Calu3 (cell line): ENCODE data around the gene MYL3. TPM values are rescaled to one million over a fixed set of nuclear protein-coding genes. Genes with fewer than 3 reads are reported as not detected.

ENCODE experiments used
- BruUV-seq: library from RNA; stranded (reverse); fragments of 400-500 nt; replicated peaks from 2 replicates; lab custom pipeline; 2021; lab: Mats Ljungman, UMichigan
- CTCF ChIA-PET: fragments of 300-600 bp; sonication (Branson Sonifier 250); formaldehyde crosslinking; loops from one replicate; lab custom pipeline; 2022; ENCODE audit warnings: antibody characterized with exemption; lab: Charles Lee
- DNase-seq: peaks from one replicate; pipeline ENCODE4 v3.0.0; 2022
- H3K27ac Mint-ChIP-seq: one replicate; pipeline ENCODE4 v1.8.0; 2022; ENCODE audit warnings: mixed read lengths; ENCODE audit not compliant: unreplicated experiment
- H3K27me3 Mint-ChIP-seq: one replicate; pipeline ENCODE4 v1.8.0; 2022; ENCODE audit warnings: mixed read lengths; ENCODE audit not compliant: unreplicated experiment
- H3K36me3 Mint-ChIP-seq: one replicate; pipeline ENCODE4 v1.8.0; 2022; ENCODE audit warnings: mild to moderate bottlenecking, moderate library complexity, mixed read lengths; ENCODE audit not compliant: insufficient read depth, unreplicated experiment
- H3K4me1 Mint-ChIP-seq: one replicate; pipeline ENCODE4 v1.8.0; 2022; ENCODE audit warnings: mild to moderate bottlenecking, low read depth, mixed read lengths; ENCODE audit not compliant: unreplicated experiment
- H3K4me3 Mint-ChIP-seq: one replicate; pipeline ENCODE4 v1.8.0; 2022; ENCODE audit warnings: mild to moderate bottlenecking, low read depth, moderate library complexity, mixed read lengths; ENCODE audit not compliant: unreplicated experiment
- H3K9me3 Mint-ChIP-seq: one replicate; pipeline ENCODE4 v1.8.0; 2022; ENCODE audit warnings: low read depth, mixed read lengths; ENCODE audit not compliant: unreplicated experiment
- intact Hi-C: fragments of 100-400 bp; cut with micrococcal nuclease; formaldehyde crosslinking; loops from one replicate; pipeline ENCODE4 v1.10.0; 2022; ENCODE audit not compliant: unreplicated experiment
- total RNA-seq: library from RNA; stranded (reverse); gene quantifications from 2 replicates; pipeline ENCODE4 v1.2.3, GENCODE V29; 2022
- TF ChIP-seq, protein P1 (sequence below): fragments of 200-600 bp; IDR thresholded peaks from one replicate; pipeline ENCODE4 v1.8.0; 2022; ENCODE audit warnings: antibody characterized with exemption; ENCODE audit not compliant: unreplicated experiment

Gene MYL3
- total RNA-seq, 1 experiment from 2014 or later: not detected

DNA sequence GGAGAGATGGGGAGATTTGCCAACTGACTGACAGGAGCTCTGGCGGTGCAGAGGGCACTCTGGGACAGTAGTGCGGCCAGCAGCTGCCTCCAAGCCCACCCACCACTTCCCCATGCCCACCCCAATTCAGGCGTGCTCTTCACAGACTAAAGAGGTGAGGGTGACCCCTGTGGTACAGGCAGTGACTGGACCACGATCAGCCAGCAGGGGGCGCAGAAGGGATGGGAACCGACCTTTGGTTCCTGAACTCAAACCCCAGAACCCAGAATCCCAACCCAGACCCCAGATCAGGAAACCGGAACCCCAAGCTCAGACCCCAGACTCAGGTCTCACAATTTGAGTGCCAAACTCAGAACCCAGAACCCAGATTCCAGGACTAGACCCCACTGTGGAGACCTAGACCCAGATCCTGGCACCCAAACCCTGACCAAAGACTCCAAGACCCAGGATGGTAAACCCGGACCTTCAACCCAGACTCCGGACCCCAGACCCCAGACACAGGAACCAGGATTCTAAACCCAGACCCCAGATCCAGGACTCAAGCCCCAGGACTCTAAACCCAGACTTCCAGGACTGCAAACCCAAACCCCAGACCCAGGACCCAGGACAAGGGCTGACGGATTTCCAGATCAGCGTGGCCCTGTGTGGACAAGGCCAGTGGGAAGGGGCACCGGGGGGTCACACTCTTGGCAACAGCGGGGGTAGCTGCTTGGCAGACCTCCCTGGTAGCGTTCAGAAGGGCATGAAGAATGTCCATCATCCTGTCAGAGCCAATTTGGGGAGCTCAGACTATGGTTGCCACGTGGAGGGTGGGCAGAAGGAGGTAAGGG is 3.7 kb upstream of the MYL3 start:
- Mint-ChIP-seq H3K27me3 (peaks cover 54% of the 10 kb centered on the region), H3K4me3 (no peak overlapping the region), H3K36me3 (no peaks in the 10 kb centered on the region), H3K4me1 (no peaks in the 10 kb centered on the region), H3K27ac (no peak overlapping the region), H3K9me3 (no peaks in the 10 kb centered on the region)
- peak; percentile 83 for DNase-seq
- TF ChIP-seq, protein P1, sequence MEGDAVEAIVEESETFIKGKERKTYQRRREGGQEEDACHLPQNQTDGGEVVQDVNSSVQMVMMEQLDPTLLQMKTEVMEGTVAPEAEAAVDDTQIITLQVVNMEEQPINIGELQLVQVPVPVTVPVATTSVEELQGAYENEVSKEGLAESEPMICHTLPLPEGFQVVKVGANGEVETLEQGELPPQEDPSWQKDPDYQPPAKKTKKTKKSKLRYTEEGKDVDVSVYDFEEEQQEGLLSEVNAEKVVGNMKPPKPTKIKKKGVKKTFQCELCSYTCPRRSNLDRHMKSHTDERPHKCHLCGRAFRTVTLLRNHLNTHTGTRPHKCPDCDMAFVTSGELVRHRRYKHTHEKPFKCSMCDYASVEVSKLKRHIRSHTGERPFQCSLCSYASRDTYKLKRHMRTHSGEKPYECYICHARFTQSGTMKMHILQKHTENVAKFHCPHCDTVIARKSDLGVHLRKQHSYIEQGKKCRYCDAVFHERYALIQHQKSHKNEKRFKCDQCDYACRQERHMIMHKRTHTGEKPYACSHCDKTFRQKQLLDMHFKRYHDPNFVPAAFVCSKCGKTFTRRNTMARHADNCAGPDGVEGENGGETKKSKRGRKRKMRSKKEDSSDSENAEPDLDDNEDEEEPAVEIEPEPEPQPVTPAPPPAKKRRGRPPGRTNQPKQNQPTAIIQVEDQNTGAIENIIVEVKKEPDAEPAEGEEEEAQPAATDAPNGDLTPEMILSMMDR: peak; percentile 78
- no TSS peak for BruUV-seq
- intact Hi-C loops: loop anchor here (5.0 kb wide), 1 partner anchor 40 kb away; no protein-coding TSS in a partner anchor
- CTCF ChIA-PET: interaction anchor here (0.7 kb wide), 1 partner anchor 43 kb away, joined by 5 read pairs; no protein-coding TSS in a partner anchor

DNA sequence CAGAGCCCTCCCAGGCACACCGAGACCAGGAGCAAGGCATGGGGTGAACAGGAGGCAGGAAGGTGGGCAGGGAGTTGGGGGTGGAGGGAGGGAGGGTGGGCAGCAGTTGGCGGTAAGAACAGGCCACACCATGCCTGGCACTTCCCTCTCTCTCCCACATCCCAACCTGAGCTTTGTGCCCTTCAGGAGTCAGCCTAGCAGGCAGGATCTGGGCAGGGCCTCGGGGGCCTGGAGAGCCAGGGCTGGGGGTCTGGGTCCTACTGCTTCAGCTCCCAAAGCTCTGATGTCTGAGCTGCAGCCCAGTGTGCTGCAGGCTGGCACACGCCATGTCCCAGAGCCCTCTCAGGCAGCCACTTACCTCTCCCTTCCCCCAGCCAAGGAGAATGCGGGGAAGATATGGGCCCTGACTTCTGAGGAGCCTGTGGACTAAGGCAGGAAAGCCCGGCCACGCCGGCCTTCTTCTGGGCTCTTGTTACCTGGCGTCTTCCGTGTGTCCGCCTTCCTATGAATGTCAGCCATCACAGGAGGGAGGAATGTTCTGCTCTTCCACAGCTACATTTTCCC is 2.9 kb upstream of the MYL3 start:
- CTCF ChIA-PET: no interaction called here
- H3K4me1 Mint-ChIP-seq: no peaks in the 10 kb centered on the region
- H3K9me3 Mint-ChIP-seq: no peaks in the 10 kb centered on the region
- no peak overlapping the region for H3K27ac Mint-ChIP-seq
- TF ChIP-seq, protein P1: no peak
- BruUV-seq: no TSS peak
- DNase-seq: no peak
- intact Hi-C loops: loop anchor here (5.0 kb wide), 1 partner anchor 41 kb away; no protein-coding TSS in a partner anchor
- no peak overlapping the region for H3K4me3 Mint-ChIP-seq
- no peaks in the 10 kb centered on the region for H3K36me3 Mint-ChIP-seq
- H3K27me3 Mint-ChIP-seq: peaks cover 47% of the 10 kb centered on the region

DNA sequence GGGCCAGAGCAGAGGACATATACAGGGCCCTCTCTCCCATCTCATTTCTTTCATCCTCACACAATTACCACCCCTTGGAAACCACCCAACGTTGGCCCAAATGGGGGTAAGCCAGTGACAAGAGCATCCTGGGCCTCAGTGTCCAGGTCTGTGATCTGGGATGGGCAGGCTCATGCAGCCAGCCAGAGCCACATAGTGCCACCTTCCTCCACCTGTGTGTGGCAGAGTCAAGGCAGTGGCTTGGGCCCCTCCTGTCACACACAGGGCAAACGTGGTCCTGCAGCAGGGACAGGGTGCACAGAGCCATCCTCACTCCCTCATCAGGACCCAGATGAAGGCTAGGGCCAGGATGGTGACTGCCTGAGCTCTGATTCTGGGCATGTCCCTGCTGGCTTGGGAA is 2.3 kb upstream of the MYL3 start:
- no TSS peak for BruUV-seq
- TF ChIP-seq, protein P1: no peak
- no peak for DNase-seq
- no peaks in the 10 kb centered on the region for H3K36me3 Mint-ChIP-seq
- H3K27me3 Mint-ChIP-seq: peaks cover 41% of the 10 kb centered on the region
- intact Hi-C loops: loop anchor here (5.0 kb wide), 1 partner anchor 42 kb away; no protein-coding TSS in a partner anchor
- no peaks in the 10 kb centered on the region for H3K4me1 Mint-ChIP-seq
- H3K9me3 Mint-ChIP-seq: no peaks in the 10 kb centered on the region
- H3K4me3 Mint-ChIP-seq: no peak overlapping the region
- no peak overlapping the region for H3K27ac Mint-ChIP-seq
- CTCF ChIA-PET: no interaction called here

DNA sequence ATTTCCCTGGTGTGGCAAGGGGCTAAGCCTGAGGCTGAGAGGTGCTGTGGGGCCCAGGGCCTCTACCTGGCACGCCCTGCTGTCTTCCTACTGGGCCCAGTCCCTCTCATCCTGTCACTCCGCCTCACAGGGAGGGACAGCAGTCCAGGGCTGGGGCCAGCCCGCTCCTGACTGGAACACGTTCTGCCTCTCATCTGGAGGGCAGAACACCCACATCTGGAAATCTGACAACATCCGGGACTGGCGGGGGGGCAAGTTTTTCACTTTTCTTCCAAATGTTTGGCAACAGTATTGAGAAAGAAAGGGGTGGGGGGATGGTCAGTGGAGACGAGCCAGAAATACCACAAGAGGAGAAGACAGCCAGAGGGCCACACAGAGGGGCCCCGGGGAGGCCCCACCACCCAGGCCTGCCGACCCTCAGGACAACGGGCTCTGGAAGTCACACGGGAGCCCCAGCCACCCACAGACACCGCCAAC is 1.8 kb upstream of the MYL3 start:
- no TSS peak for BruUV-seq
- H3K36me3 Mint-ChIP-seq: no peaks in the 10 kb centered on the region
- no peaks in the 10 kb centered on the region for H3K9me3 Mint-ChIP-seq
- no peak overlapping the region for H3K4me3 Mint-ChIP-seq
- intact Hi-C loops: loop anchor here (5.0 kb wide), 1 partner anchor 42 kb away; no protein-coding TSS in a partner anchor
- DNase-seq: no peak
- no peaks in the 10 kb centered on the region for H3K4me1 Mint-ChIP-seq
- TF ChIP-seq, protein P1: no peak
- H3K27me3 Mint-ChIP-seq: peaks cover 36% of the 10 kb centered on the region
- CTCF ChIA-PET: no interaction called here
- H3K27ac Mint-ChIP-seq: no peak overlapping the region
